Left ventricle myocardium inferior (tissue), 1 donor: ENCODE measurements around the gene FAM240A. TPM values are rescaled to one million over a fixed set of nuclear protein-coding genes. Genes with fewer than 3 reads are reported as not detected.

Experiments
- total RNA-seq: library from RNA; stranded (reverse); fragmentation: NEBNext Ultra II Directional; extraction: Animal tissue kit (Norgen Biotek cat#: 25700); gene quantifications from one replicate; pipeline ENCODE4 v1.2.1, GENCODE V29; 2021
- donor health status: DM: no; HTN: yes; CAD: no; lungs with severe emphysema.

Gene FAM240A
- total RNA-seq, 1 donor from 2014 or later: not detected

Other genes starting within 250 kb of the FAM240A start
- gene CCR5, start 241.6 kb upstream of the FAM240A start, total RNA-seq: 0.22 TPM
- gene CCRL2, start 205.3 kb upstream of the FAM240A start, total RNA-seq: 1.5 TPM
- gene LTF, start 147.6 kb upstream of the FAM240A start, total RNA-seq: 2.7 TPM
- not detected for gene RTP3, start 114.5 kb upstream of the FAM240A start, total RNA-seq
- gene LRRC2, start 46.2 kb upstream of the FAM240A start, total RNA-seq: 114 TPM
- gene ALS2CL, start 81.2 kb downstream of the FAM240A start, total RNA-seq: 33.7 TPM
- 1.5 TPM for gene TMIE, start 88.9 kb downstream of the FAM240A start, total RNA-seq
- gene PRSS50, start 105.3 kb downstream of the FAM240A start, total RNA-seq: 0.22 TPM